Measurements from ENCODE around the gene PASK. TPM values are rescaled to one million over a fixed set of nuclear protein-coding genes. Genes with fewer than 3 reads are reported as not detected.
A peak's percentile ranks its signal among the peaks of the same experiment; 100 is the strongest.

Gene PASK
- total and polyA plus RNA-seq, 9 of the 15 experiments (the other 6 are each of a cell fraction or from before 2014, with no cell fraction given) = 1.5 to 30.3 (median 9.9) TPM

DNA sequence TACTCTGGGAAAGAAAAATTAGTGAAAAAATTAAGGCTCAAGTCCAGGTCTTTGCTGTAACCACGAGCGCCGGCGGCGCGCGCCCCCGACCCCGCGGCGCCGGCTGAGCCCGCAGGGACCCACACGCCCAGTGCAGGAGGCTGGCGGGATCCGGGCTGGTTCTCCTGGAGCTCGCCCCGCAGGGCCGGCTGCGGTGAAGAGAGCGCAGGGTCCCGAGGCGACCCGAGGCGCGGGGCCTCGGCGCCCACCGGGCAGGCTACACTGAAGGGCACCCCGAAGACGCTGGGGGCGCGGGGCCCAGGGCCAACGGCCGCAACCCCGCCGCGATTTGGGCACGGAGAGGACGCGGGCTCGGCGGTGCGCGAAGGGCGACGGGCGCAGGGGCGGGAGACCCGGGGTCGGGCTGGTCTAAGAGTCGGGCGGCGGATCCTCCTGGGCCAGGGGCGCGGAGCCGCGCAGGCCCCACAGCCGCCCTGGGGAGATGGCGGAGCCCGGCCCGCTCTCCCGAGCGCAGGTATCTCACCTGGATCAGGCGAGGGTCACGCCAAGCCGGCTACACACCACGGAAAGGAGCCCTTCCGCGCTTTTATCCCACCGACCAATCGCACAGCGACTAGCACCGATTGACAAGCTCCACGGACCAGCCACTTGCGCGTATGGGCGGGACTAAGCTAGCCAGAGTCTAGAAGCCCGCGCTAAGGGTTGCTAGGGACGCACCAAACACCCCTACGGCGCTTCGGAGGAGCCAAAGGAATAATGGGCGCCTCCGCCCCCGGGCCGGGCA lies at the start of gene PASK (continued):
- TF ChIP-seq, protein P1, sequence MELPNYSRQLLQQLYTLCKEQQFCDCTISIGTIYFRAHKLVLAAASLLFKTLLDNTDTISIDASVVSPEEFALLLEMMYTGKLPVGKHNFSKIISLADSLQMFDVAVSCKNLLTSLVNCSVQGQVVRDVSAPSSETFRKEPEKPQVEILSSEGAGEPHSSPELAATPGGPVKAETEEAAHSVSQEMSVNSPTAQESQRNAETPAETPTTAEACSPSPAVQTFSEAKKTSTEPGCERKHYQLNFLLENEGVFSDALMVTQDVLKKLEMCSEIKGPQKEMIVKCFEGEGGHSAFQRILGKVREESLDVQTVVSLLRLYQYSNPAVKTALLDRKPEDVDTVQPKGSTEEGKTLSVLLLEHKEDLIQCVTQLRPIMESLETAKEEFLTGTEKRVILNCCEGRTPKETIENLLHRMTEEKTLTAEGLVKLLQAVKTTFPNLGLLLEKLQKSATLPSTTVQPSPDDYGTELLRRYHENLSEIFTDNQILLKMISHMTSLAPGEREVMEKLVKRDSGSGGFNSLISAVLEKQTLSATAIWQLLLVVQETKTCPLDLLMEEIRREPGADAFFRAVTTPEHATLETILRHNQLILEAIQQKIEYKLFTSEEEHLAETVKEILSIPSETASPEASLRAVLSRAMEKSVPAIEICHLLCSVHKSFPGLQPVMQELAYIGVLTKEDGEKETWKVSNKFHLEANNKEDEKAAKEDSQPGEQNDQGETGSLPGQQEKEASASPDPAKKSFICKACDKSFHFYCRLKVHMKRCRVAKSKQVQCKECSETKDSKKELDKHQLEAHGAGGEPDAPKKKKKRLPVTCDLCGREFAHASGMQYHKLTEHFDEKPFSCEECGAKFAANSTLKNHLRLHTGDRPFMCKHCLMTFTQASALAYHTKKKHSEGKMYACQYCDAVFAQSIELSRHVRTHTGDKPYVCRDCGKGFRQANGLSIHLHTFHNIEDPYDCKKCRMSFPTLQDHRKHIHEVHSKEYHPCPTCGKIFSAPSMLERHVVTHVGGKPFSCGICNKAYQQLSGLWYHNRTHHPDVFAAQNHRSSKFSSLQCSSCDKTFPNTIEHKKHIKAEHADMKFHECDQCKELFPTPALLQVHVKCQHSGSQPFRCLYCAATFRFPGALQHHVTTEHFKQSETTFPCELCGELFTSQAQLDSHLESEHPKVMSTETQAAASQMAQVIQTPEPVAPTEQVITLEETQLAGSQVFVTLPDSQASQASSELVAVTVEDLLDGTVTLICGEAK (IDR thresholded peaks at IDR 0.05) = no peak
- TF ChIP-seq, protein P1 (CRISPR knock-in tag; IDR thresholded peaks at IDR 0.05) = no peak
- TF ChIP-seq STAG1 (CRISPR knock-in tag; IDR thresholded peaks at IDR 0.05; ENCODE audit: borderline replicate concordance) (no peak), ZBTB11 (CRISPR knock-in tag; IDR thresholded peaks at IDR 0.05) (no peak), WHSC1 (IDR thresholded peaks at IDR 0.05; ENCODE audit: low read length) (no peak), ATF2 (CRISPR knock-in tag; IDR thresholded peaks at IDR 0.05) (no peak), TAF1 (IDR thresholded peaks at IDR 0.05; ENCODE audit: control insufficient read depth, extremely low read depth, insufficient read depth, low read length, severe bottlenecking) (peak; percentile 42), PHB (CRISPR knock-in tag; IDR thresholded peaks at IDR 0.05) (no peak), MBD2 (IDR thresholded peaks at IDR 0.05; ENCODE audit: borderline replicate concordance, low read depth) (peak; percentile 80), GTF2F1 (IDR thresholded peaks at IDR 0.05; ENCODE audit: low read depth, low read length) (no peak)
- TF ChIP-seq, protein P2, sequence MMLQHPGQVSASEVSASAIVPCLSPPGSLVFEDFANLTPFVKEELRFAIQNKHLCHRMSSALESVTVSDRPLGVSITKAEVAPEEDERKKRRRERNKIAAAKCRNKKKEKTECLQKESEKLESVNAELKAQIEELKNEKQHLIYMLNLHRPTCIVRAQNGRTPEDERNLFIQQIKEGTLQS (IDR thresholded peaks at IDR 0.05) = no peak
- TF ChIP-seq, protein P2 (CRISPR knock-in tag; conservative IDR thresholded peaks at IDR 0.05) = no peak
